ENCODE measurements around the gene EIF1AD. TPM values are rescaled to one million over a fixed set of nuclear protein-coding genes. Genes with fewer than 3 reads are reported as not detected.
A peak's percentile ranks its signal among the peaks of the same experiment; 100 is the strongest.

The EIF1AD gene
- total RNA-seq, 1 donor from 2014 or later, result 34.0 TPM

- Mint-ChIP-seq H3K36me3 (peaks cover 35% of the 10 kb centered on the region), H3K9me3 (no peaks in the 10 kb centered on the region), H3K4me1 (peaks cover 13% of the 10 kb centered on the region), H3K27ac (no peak overlapping the region), H3K27me3 (ENCODE audit: low read depth) (no peaks in the 10 kb centered on the region), H3K4me3 (no peak overlapping the region)
- no peak for DNase-seq (ENCODE audit: low spot score in 2 of 2, unreplicated experiment in 2 of 2)
- TF ChIP-seq CTCF (IDR thresholded peaks at IDR 0.05; ENCODE audit: unreplicated experiment), result no peak
Observed at GRCh38 chr11:65967329-65967934, 34.5 kb downstream of the EIF1AD start.

GRCh38 chr11:65965986-65966762 lies 35.8 kb downstream of the EIF1AD start:
- Mint-ChIP-seq H3K4me1 (peaks cover 19% of the 10 kb centered on the region), H3K27me3 (ENCODE audit: low read depth) (no peaks in the 10 kb centered on the region), H3K9me3 (no peaks in the 10 kb centered on the region), H3K27ac (no peak overlapping the region), H3K36me3 (peaks cover 28% of the 10 kb centered on the region), H3K4me3 (no peak overlapping the region)
- no peak for DNase-seq (ENCODE audit: low spot score in 2 of 2, unreplicated experiment in 2 of 2)
- TF ChIP-seq CTCF (IDR thresholded peaks at IDR 0.05; ENCODE audit: unreplicated experiment), result no peak

GRCh38 chr11:65964906-65965305 lies 37.1 kb downstream of the EIF1AD start:
- Mint-ChIP-seq H3K27me3 (ENCODE audit: low read depth) (no peaks in the 10 kb centered on the region), H3K27ac (no peak overlapping the region), H3K9me3 (no peaks in the 10 kb centered on the region), H3K4me3 (no peak overlapping the region), H3K4me1 (peaks cover 19% of the 10 kb centered on the region), H3K36me3 (peaks cover 21% of the 10 kb centered on the region)
- no peak for DNase-seq (ENCODE audit: low spot score in 2 of 2, unreplicated experiment in 2 of 2)
- no peak for TF ChIP-seq CTCF (IDR thresholded peaks at IDR 0.05; ENCODE audit: unreplicated experiment)

- Mint-ChIP-seq H3K9me3 (no peaks in the 10 kb centered on the region), H3K4me3 (peak overlapping the region; percentile 96), H3K27me3 (ENCODE audit: low read depth) (peaks cover 2% of the 10 kb centered on the region), H3K4me1 (peaks cover 19% of the 10 kb centered on the region), H3K27ac (peak overlapping the region; percentile 82), H3K36me3 (peaks cover 15% of the 10 kb centered on the region)
- DNase-seq (ENCODE audit: low spot score in 2 of 2, unreplicated experiment in 2 of 2), result no peak
- TF ChIP-seq CTCF (IDR thresholded peaks at IDR 0.05; ENCODE audit: unreplicated experiment), result no peak
Observed at GRCh38 chr11:65962141-65962564, 39.8 kb downstream of the EIF1AD start.

- no peak for TF ChIP-seq CTCF (IDR thresholded peaks at IDR 0.05; ENCODE audit: unreplicated experiment)
- peaks cover 19% of the 10 kb centered on the region for H3K4me1 Mint-ChIP-seq
- peaks cover 2% of the 10 kb centered on the region for H3K27me3 Mint-ChIP-seq (ENCODE audit: low read depth)
- H3K4me3 Mint-ChIP-seq, result peak within 1 kb of the TSS; percentile 96
- H3K27ac Mint-ChIP-seq, result peak within 1 kb of the TSS; percentile 99
- peak; percentile 94 to 95 for DNase-seq (ENCODE audit: low spot score in 2 of 2, unreplicated experiment in 2 of 2)
- H3K36me3 Mint-ChIP-seq, result peaks cover 10% of the 10 kb centered on the region
- no peaks in the 10 kb centered on the region for H3K9me3 Mint-ChIP-seq
Observed at GRCh38 chr11:65961267-65962140, 40.5 kb downstream of the EIF1AD start, which contains the start of gene SART1. Gene SART1 (plus strand): TSS chr11:65961734. CDS start chr11:65961781, 47 bp downstream.

Data from mesothelial cell of epicardium (in vitro differentiated cells).